GM21717 (cell line): ENCODE data around the gene SERPINF2.
"Not testable (repeated sequence)": the region's sequence is repeated elsewhere in the genome, so short reads cannot be mapped to it uniquely, and the experiment has no call there.

Source experiments
- ATAC-seq: cut with Tn5 transposase; IDR thresholded peaks from one replicate; pipeline ENCODE4 v1.9.1; 2021; ENCODE audit warnings: mild to moderate bottlenecking, moderate library complexity; ENCODE audit not compliant: unreplicated experiment

Gene SERPINF2

GRCh38 chr17:1733759-1734158, 8.9 kb upstream of the SERPINF2 start:
- no peak for ATAC-seq

GRCh38 chr17:1735418-1735817, 7.3 kb upstream of the SERPINF2 start:
- no peak for ATAC-seq

- no peak for ATAC-seq
Measured at GRCh38 chr17:1735834-1736347, 6.8 kb upstream of the SERPINF2 start.

GRCh38 chr17:1736348-1737281, 6.1 kb upstream of the SERPINF2 start:
- ATAC-seq = no peak

GRCh38 chr17:1737531-1738291, 5.0 kb upstream of the SERPINF2 start:
- no peak for ATAC-seq

- not testable (repeated sequence) for ATAC-seq
Measured at GRCh38 chr17:1741899-1742298, 772 bp upstream of the SERPINF2 start.

- ATAC-seq = no peak
Measured at GRCh38 chr17:1743088-1743439, 393 bp downstream of the SERPINF2 start.

- ATAC-seq = no peak
Measured at GRCh38 chr17:1744551-1745512, 2.2 kb downstream of the SERPINF2 start.

- no peak for ATAC-seq
Measured at GRCh38 chr17:1745513-1746020, 2.9 kb downstream of the SERPINF2 start.

GRCh38 chr17:1746975-1747543, 4.4 kb downstream of the SERPINF2 start:
- ATAC-seq = no peak

GRCh38 chr17:1750628-1751027, 8.0 kb downstream of the SERPINF2 start:
- no peak for ATAC-seq

- ATAC-seq = no peak
Measured at GRCh38 chr17:1752425-1753262, 10.0 kb downstream of the SERPINF2 start.

- ATAC-seq = no peak
Measured at GRCh38 chr17:1753767-1754429, 11.2 kb downstream of the SERPINF2 start.

GRCh38 chr17:1754430-1755112, 11.9 kb downstream of the SERPINF2 start:
- ATAC-seq = no peak

- ATAC-seq = no peak
Measured at GRCh38 chr17:1755252-1755826, 12.7 kb downstream of the SERPINF2 start.

GRCh38 chr17:1755827-1756262, 13.2 kb downstream of the SERPINF2 start:
- ATAC-seq = no peak

- ATAC-seq = no peak
Measured at GRCh38 chr17:1758807-1759206, 16.1 kb downstream of the SERPINF2 start.

GRCh38 chr17:1759529-1759928, 16.9 kb downstream of the SERPINF2 start:
- no peak for ATAC-seq
